GM19035 (cell line): ENCODE data around the gene CDH4.
"Not testable (repeated sequence)": the region's sequence is repeated elsewhere in the genome, so short reads cannot be mapped to it uniquely, and the experiment has no call there.

Source experiments
- ATAC-seq: cut with Tn5 transposase; IDR thresholded peaks from one replicate; pipeline ENCODE4 v1.9.1; 2021; ENCODE audit not compliant: unreplicated experiment

The CDH4 gene

DNA sequence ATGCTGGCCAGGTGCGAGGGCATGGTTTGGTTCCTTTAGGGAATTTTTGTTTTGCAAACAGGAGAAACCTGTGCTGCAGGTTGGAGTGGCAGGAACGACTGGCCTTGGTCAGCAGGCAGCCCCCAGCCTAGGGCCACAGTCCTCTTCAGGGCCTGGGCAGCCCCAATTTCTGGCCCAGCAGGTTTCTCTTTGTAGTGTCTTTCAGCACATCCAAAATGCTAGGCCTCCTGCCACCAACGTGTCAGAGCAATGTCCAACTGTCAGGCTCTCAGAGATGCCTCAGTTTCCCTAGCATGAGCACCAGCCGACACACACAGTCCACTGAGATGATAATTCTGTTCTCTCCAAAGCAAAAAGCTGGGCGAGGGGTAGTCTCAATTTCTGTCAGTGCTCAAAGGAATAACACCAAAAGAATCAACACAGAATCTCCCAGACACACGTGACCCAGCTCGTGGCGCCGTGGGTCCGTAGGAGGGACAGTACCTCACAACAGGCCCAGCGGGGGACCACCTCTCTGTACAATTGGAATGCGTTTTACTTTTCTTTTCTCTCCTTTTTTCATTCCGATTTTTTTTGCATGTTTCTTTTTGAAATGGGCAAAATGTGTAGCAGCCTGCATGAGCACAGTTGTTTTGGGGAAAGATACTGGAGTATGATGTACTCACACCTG is 687.8 kb downstream of the CDH4 start:
- no peak for ATAC-seq

DNA sequence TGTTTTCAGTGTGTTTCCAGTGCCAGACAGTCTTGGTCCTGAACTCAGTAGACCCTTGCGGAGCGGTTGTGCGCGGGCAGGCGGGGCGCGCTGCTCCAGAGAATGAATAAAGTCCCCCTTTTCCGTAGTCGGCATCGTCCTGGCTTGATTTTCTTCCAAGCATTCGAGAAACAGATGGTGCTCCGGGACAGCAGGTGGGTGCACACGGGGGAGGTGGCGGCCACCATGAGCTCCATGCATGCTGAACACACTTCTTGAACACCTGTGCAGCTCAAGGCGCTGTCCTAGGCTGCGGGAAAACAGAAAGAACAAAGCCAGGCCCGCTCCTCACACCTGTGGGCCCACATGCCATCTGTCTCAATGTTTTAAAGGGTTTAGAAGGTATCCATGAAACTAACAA is 688.4 kb downstream of the CDH4 start:
- no peak for ATAC-seq

DNA sequence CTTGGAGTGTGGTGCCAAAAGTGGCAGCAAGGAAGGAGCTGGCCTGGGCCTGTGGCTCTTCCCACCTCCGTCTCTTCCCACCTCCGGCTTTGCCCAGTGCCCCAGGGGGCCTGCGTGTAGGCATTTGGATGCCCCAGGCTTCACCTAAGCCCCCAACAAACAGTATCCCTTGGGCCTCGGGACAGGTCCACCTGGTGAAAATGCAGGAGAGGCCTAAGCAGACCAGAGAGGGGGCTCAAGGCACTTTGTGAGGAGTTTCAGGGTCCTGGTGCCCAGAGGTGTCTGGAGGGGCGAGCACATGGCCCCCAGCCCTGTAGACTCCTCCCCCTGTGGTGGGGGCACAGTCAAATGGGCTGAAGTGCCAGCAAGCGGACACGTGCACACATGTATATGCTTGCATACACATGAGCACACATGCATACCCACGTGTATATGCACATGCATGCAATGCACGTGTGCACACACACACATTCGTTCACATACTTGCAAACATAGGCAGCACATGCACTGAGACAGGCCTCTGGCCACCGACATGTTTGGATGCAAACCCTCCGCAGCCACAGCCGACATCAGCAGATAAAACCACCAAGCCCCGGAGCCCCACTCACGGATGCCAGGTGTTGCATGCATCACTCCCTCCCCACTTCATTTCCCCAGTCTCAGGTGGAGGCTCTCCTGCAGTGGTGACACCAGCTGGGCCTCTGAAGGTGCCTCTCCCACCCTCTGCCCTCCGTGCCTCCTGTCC is 689.1 kb downstream of the CDH4 start:
- no peak for ATAC-seq

DNA sequence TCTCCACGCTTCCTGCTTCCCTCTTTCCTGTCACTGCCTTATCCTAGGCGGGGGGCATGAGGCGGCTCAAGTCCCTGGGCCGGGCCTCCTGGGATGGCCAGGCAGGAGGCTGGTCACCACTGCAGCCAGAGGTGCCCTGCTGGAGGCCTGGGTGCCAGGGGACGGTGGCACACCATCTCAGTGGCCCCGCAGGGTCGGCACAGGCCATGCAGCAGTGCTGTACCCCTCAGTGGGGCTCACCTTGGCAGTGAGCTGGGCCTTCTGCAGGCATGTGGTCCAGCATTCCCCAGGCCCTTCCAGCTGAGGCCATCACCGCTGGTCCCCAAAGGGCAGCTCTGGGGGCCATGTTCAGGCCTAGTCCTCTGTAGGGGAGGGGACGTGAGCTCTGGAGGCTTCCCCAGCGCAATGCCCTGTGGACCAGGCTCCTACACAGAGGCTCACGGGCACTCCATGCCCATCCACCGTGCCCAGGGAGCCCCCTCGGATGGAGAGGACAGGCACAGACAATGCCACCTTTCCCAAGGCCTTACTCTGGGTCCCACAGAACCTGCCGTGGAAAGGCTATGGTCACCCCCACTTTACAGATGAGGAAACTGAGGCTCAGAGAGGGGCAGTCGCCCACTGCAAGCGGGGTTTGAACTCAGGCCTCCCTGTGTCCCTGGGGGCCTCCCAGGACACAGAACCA is 689.8 kb downstream of the CDH4 start:
- ATAC-seq, result no peak

DNA sequence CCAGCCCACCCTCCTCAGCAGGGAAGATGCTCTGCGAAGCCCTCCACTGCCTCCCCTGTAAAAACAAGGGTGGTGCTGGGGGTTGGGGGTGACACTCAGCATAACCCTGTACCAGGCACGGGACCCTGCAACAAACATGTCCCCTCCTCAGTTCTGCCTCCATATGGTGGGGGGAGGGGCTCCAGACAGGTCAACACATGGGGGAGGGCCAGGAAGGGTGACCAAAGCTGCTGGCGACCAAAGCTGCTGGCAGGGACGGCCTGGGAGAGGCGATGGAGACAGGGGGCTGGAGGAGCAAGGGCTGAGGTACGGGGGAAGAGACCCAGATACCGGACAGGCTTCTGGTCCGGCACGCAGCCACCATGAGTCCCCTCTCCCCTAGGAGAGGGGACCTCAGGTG is 690.5 kb downstream of the CDH4 start:
- no peak for ATAC-seq

DNA sequence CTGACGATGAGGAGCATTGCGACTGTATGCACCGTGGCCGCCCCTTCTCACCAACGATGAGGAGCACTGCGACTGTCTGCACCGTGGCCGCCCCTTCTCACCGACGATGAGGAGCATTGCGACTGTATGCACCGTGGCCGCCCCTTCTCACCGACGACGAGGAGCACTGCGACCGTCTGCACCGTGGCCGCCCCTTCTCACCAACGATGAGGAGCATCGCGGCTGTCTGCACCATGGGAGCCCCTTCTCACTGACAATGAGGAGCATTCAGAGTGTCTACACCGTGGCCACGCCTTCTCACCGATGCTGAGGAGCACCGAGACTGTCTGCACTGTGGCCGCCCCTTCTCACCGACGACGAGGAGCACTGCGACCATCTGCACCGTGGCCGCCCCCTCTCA is 692.9 kb downstream of the CDH4 start:
- not testable (repeated sequence) for ATAC-seq

DNA sequence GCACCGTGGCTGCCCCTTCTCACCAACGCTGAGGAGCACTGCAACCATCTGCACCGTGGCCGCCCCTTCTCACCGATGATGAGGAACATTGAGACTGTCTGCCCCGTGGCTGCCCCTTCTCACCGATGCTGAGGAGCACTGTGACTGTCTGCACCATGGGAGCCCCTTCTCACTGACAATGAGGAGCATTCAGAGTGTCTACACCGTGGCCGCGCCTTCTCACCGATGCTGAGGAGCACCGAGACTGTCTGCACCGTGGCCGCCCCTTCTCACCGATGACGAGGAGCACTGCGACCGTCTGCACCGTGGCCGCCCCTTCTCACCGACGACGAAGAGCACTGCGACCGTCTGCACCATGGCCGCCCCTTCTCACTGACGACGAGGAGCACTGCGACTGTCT is 693.4 kb downstream of the CDH4 start:
- not testable (repeated sequence) for ATAC-seq

DNA sequence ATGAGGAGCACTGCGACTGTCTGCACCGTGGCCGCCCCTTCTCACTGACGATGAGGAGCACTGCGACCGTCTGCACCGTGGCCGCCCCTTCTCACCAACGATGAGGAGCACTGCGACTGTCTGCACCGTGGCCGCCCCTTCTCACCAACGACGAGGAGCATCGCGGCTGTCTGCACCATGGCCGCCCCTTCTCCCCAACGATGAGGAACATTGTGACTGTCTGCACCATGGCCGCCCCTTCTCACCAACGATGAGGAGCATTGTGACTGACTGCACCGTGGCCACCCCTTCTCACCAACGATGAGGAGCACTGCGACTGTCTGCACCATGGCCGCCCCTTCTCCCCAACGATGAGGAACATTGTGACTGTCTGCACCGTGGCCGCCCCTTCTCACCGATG is 696.0 kb downstream of the CDH4 start:
- not testable (repeated sequence) for ATAC-seq

DNA sequence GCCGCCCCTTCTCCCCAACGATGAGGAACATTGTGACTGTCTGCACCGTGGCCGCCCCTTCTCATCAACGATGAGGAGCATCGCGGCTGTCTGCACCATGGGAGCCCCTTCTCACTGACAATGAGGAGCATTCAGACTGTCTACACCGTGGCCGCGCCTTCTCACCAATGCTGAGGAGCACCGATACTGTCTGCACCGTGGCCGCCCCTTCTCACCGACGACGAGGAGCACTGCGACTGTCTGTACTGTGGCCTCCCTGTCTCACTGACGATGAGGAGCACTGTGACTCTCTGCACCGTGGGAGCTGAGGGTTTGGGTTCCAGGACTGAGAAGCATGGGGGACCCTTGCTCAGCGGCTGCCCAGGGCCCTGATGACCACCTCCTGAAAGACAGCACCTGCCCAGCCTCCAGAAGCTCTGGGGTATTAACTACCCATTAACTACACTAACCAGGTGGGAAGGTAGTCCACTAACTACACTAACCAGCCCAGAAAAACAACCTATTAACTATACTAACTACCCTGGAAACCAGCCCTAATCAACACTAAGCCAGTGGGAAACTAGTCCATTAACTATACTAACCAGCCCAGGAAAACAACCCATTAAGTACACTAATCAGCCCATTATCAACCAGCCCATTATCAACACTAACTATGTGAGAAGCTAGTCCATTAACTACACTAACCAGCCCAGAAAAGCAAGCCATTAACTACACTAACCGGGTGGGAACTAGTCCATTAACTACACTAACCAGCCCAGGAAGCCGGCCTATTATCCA is 696.7 kb downstream of the CDH4 start:
- ATAC-seq, result no peak

DNA sequence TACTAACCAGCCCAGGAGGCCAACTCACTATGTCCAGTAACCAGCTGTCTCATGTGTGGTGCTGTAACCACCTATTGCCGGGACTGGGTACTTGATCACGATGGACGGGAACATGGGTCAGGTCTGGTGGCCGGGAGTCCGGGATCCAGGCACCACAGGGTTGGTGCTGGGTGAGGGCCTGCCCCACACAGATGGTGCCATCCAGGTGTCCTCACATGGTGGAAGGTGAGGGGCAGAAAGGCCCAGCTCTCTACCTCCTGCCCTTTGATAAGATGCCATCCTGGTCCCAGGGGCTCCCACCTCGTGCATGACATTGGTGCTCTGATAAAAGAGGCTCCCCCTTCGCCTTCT is 697.3 kb downstream of the CDH4 start:
- no peak for ATAC-seq

DNA sequence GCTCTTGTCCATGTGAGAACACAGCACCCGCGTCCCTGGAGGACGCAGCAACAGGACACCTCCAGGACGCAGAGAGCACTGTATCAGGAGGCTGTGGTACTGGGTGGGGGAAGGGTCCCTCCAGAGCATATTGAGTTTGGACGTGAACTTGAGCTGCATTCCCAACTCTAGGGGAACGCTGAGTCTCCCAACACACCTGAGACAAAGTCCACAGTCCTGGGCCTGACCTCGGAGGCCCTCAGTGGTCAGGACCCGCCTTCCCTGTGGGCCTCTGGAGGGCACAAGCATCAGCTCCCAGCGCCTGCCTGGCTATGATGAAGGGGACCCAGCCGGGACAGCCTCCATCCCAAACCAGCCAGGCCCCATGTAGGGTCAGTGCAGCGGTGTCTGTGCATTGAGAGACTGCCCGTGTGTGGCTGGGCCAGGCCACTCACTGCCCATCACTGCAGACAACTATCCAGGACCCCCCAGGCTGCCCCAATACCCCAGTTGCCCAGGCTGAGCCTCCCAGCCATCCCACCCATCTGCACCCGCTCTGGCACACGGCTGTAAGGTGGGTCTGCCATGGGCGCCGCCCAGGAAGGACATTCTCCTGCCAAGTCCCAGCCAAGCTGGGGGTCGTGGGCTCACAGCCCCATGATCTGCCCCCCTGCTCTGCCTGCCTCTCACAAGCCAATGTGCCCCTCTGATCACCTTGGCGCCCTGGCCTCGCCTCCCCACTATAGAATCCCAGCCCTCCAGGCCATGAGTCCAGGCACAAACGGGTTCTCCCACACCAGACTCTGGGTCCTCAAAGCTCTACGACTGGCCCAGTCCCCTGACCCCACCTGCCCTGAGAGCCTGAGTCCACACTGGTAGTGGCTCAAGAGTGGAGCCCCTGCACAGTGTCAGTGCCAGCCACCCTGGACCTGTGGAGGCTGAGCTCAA is 697.9 kb downstream of the CDH4 start:
- no peak for ATAC-seq

DNA sequence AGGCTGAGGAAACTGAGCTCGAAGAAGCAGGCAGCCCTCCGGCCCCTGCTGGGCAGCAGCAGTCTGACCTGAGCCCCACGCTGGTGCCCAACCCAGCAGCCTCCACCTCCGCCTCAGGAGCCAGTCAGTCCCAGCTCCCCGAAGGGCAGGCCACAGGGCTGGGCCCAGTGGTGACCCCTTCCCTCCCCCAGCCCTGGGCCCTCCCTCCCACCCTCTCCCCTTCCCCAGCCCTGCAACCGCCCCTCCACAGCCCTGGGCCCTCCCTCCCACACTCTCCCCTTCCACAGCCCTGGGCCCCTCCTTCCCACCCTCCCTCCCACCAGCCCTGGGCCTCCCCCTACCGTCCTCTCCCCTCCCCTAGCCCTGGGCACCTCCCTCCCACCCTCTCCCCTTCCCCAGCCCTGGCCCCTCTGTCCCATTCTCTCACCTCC is 698.6 kb downstream of the CDH4 start:
- no peak for ATAC-seq

DNA sequence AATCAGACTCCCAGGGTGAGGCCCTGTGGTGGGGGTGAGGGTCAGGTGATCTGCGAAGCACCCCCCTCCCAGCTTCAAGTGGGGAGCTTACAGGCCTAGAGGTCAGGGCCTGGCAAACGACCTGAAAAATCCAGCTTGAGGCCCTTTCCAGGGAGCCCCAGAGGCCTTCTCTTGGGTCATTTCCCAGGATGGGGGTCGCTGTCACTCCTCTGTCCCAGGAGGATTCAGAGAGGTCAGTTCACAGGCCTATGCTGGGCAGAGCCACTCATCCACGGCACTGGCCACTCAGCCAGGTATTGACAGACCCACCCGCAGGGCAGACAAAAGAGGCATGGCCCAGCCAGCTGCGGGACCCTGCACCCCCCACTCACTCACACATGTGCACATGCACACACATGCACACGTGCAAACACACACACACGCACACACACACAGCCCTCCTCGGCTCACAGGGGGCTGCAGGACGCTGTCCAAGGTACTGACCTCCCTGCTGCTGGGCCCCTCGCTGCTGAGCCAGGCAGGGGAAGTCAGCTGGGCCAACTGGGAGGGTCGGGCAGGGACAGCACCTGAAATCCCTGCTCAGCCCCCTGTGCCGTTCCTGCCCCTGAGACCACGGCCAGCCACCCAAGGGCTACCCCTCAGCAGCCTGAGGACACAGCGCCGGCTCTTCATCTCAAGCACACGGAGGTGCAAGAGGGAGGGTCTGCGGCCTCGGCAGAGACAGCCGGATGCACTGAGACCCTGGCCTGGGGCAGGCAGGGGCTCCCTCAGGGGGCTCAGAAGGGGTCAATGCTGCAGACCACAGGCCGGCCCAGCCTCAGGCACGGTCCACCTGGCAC is 699.9 kb downstream of the CDH4 start:
- no peak for ATAC-seq

DNA sequence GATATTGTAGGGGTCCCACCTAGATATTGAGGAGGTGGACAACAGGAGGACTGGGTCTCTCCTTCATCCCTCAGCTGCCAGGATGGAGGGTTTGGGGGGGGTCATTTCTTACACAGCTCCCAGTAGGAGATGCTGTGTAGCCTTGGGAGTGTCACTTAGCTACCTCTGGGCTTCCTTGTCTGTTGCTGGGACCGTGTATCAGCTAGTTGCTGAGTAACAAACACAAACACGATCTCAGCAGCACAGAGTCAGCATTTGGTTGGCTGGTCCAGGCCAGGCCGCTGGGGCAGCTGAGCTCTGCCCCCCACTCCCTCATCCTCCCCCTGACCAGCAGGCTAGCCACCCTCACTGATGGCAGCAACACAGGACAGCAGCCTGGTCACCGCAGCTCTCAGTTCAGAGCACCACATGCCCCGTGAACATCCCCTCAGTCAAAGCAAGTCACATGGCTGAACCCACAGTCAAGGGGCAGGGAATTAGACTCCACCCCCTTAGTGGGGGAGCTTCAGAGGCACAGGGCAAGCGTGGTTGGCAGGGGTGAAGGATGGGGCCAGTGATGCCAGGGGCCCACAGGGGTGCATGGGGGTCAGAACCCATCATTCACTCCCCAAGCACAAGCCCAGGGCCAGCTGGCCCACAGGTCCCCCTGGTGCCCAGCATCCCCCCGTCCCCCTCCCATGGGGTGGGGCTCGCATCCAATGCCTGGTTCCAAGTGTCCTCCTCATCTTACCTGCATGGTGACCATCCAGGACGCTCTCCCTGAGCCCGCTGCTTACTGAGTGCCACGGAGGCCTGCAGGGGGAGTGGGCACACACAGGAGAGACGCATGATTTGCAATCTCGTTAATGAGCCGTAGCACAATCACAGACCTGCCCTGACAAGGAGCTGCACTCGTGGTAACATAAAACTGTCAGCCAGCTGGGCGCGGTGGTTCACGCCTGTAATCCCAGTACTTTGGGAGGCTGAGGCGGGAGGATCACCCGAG is 701.3 kb downstream of the CDH4 start:
- ATAC-seq, result no peak

DNA sequence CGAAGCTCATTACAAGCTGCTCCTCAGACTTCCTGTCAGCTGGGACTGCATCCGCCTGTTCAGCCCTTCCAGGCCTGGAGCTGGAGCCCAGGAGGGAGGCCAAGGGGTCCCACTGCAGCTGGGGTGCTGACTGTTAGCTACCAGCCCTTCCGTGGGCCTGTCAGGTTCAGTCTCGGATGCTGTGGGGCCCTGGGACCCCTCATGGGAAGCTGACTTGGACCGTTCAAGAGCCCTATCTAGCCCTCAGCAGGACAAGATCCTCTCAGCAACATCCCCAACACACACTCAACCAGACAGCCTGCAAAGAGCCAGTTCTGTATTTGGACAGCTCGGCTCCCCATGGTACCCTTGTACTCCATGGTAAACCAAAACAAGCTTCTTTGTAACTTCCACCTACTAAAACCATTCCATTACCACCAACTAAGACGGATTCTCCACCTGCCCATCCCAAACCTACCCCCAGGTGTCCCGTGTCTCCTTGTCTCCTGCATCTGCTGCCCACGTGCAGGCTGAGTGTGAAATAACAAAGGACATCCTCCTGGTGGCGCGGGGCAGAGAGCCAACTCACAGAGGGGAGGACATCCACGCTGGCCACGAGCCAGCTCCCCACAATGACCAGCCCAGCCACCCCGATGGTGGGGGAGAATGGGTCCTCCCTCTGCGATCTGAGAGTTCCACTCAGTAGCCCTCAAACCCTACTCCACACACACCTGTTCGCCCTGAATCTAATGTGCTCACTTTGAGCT is 702.4 kb downstream of the CDH4 start:
- ATAC-seq, result no peak

DNA sequence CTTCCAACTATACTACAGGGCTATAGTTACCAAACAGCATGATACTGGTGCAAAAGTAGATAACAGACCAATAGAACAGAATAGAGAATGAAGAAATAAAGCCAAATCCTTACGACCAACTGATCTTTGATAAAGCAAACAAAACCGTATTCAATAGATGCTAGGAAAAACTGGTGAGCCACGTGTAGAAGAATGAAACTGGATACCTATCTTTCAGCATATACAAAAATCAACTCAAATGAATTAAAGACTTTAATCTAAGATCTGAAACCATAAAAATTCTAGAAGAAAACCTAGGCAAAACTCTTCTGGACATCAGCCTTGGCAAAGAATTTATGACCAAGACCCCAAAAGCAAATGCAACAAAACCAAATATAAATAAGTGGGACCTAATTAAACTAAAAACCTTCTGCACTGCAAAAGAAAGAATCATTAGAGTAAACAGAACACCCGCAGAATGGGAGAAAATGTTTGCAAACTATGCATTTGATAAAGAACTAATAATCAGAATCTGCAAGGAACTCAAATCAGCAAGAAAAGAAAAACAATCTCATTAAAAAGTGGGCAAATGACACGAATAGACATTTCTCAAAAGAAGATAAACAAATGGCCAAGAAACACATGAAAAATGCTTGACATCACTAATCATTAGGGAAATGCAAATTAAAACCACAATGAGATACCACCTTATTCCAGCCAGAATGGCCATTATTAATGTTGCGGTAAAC is 703.8 kb downstream of the CDH4 start:
- no peak for ATAC-seq
